ENCODE measurements around the gene ZNF677.
"Not testable (repeated sequence)": the region's sequence is repeated elsewhere in the genome, so short reads cannot be mapped to it uniquely, and the experiment has no call there.

ZNF677 gene

DNA sequence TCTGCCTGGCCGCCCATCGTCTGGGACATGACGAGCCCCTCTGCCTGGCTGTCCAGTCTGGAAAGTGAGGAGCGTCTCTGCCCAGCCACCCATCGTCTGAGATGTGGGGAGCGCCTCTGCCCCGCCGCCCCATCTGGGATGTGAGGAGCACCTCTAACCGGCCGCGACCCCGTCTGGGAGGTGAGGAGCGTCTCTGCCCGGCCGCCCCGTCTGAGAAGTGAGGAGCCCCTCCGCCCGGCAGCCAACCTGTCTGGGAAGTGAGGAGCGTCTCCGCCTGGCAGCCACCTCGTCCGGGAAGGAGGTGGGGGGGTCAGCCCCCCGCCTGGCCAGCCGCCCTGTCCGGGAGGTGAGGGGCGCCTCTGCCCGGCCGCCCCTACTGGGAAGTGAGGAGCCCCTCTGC lies 32.0 kb downstream of the ZNF677 start:
- not testable (repeated sequence) for H3K27ac Mint-ChIP-seq, H3K27me3 Mint-ChIP-seq, H3K4me1 Mint-ChIP-seq, H3K4me3 Mint-ChIP-seq
- Mint-ChIP-seq H3K9me3 (peaks cover 34% of the 10 kb centered on the region), H3K36me3 (peaks cover 27% of the 10 kb centered on the region)

DNA sequence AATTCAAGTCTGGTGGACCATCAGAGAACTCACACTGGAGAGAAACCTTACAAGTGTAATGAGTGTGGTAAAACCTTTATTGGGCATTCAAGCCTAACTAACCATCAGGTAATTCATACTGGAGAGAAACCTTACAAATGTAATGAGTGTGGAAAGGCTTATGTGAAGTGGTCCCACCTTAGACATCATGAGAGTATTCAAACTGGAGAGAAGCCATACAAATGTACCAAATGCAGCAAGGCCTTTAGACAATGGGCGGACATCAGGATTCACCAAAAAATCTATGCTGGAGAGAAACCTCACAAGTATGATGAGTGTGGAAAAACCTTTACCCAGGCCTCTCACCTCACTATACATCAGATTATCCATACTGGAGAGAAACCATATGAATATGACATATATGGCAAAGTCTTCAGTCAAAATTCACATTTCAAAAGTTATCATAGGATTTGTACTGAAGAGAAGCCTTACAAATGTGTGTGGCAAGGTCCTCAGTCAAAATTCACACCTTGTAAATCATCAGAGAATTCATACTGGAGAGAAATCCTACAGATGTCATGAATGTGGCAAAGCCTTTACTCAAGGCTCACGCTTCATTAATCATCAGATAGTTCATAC lies 41.9 kb downstream of the ZNF677 start:
- Mint-ChIP-seq H3K9me3 (peaks cover 11% of the 10 kb centered on the region), H3K27me3 (no peaks in the 10 kb centered on the region), H3K27ac (no peak overlapping the region), H3K4me1 (no peaks in the 10 kb centered on the region), H3K4me3 (no peak overlapping the region), H3K36me3 (peaks cover 59% of the 10 kb centered on the region)

DNA sequence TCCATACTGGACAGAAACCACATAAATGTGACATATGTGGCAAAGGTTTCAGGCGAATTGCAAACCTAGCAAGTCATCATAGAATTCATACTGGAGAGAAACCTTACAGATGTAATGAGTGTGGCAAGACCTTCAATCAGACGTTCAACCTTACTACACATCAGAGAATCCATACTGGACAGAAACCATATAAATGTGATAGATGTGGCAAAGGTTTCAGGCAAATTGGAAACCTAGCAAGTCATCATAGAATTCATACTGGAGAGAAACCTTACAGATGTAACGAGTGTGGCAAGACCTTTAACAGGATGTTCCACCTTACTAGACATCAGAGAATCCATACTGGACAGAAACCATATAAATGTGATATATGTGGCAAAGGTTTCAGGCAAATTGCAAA lies 43.1 kb downstream of the ZNF677 start:
- H3K4me1 Mint-ChIP-seq, H3K4me3 Mint-ChIP-seq, H3K27me3 Mint-ChIP-seq, H3K27ac Mint-ChIP-seq: not testable (repeated sequence)
- H3K9me3 Mint-ChIP-seq = peaks cover 19% of the 10 kb centered on the region
- H3K36me3 Mint-ChIP-seq = peaks cover 68% of the 10 kb centered on the region

DNA sequence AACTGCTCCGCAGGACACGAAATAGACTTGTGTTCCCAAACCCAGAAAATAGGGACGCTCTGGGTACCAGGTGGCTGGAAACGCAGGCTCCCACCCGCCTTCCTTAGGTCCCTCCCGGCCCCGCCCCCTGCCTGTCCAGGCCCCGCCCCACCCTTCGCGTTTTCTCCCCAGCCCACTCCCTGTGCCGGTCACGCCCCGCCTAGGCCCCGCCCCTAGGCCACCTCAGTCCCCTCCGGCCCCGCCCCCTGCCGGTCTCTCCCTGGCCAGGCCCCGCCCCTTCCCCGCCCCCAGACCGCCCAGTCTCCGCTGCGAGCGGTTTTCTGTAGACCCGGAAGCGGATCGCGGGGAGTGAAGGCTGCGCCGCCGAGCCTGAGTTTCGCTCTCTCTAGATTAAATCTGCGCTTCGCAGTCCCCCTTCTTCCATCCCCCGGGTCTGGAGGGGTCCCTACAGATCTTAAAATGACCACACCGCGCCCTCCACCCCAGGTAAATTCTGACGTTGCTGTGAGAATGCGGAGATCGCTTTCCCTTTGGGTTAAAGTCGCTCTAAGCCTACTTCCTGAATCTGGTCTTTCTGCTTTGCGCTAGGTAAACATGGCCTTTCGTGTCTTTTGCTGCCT lies 57.8 kb downstream of the ZNF677 start:
- peaks cover 27% of the 10 kb centered on the region for H3K36me3 Mint-ChIP-seq
- no peaks in the 10 kb centered on the region for H3K27me3 Mint-ChIP-seq
- peaks cover 5% of the 10 kb centered on the region for H3K9me3 Mint-ChIP-seq
- peak overlapping the region; percentile 96 for H3K27ac Mint-ChIP-seq
- peaks cover 38% of the 10 kb centered on the region for H3K4me1 Mint-ChIP-seq
- peak overlapping the region; percentile 97 for H3K4me3 Mint-ChIP-seq

DNA sequence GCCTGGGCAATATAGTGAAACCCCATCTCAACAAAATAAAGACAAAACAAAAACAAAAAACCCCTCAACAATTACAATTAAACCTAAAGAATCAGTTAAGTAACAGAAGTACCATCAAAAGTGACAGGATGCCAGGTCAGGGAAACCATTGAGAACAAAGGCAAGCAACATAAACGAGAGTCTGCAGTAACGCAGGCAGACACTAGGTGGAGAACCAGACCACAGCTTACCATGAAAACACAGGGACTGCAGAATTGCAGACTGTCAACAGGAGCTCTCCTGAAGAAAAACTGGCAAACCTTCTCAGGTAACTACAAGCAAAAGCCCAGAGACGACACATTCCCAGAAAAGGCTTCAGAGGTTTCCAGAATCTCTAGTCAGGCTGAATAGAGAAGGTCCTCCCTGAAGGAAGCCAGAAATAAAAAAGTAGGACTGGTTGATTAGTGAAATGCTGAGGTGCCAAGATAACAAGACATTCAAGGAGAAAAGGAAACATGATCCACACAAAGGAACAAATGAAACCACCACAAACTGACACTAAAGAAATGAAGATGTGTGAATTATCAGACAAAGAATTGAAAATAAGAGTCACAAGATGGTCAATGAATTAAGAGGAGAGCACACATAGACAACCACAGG lies 59.3 kb downstream of the ZNF677 start:
- H3K27me3 Mint-ChIP-seq = no peaks in the 10 kb centered on the region
- no peak overlapping the region for H3K27ac Mint-ChIP-seq
- H3K4me3 Mint-ChIP-seq = peak overlapping the region; percentile 37
- peaks cover 38% of the 10 kb centered on the region for H3K4me1 Mint-ChIP-seq
- H3K36me3 Mint-ChIP-seq = peaks cover 25% of the 10 kb centered on the region
- H3K9me3 Mint-ChIP-seq = no peaks in the 10 kb centered on the region

DNA sequence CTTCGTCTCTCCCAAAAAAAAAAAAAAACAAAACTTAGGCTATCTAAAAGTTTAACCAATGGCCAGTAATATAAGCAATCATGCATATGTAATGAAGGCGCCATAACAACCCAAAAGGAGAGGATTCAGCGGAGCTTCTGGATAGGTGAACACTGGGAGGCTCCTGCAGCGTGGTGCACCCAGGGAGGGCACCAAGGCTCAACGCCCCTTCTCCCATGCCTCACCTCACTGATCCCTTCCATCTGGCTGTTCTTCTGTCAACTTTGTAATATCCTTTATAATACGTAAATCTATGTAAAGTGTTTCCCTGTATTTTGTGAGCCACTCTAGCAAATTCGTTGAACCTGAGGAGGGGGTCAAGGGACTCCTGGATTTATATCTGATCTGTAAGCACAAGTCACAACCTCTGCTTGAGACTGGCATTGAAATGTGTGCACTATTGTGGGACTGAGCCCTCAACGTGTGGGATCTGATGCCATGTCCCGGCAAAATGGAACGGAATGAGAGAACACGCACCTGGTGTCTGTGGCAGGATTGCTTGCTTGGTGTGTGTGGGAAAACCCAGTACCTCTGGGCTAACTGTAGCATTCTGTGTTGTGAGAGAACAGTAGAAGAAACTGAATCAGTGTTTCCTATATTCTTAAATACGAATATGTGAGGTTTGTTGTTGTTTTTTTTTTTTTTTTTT lies 61.0 kb downstream of the ZNF677 start:
- Mint-ChIP-seq H3K36me3 (peaks cover 23% of the 10 kb centered on the region), H3K27ac (no peak overlapping the region), H3K27me3 (no peaks in the 10 kb centered on the region), H3K9me3 (no peaks in the 10 kb centered on the region), H3K4me1 (peaks cover 38% of the 10 kb centered on the region), H3K4me3 (peak overlapping the region; percentile 90)

DNA sequence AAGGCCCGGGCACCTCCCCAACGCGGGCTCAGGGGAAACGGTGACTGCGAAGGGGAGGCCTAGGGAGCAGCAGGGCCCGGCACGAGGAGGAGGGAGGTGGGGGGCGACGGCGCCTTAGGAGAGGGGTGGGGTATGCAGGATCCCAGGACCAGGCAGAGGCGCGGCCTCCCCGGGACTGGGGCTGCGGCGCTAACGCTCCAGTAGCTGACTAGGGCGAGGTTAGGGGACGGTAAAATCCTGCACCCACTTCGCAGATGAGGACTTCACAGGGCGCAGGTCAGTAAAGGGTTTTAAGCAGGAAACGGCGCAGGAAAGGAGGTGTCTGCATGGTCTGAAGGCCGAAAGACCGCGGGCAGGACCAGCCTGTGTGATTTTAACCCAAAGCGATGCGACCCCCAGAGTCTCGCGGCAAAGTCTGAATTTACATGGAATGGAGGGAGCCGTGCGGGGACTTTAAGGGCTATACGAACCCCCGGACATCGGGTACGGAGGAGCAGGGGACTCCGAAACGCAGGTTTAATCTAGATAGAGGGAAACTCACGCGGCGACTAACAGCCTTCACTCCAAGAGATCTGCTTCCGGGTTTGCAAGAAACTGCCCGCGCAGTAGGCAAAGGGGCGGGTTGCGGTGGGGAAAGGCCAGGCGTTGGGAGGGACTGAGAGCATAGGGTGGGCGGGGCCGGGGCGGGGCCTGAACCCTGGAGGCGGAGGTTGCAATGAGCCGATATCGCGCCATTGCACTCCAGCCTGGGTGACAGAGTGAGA lies 61.7 kb downstream of the ZNF677 start, which contains the start of gene ZNF665:
Gene ZNF665 (minus strand): TSS at position 588 of the 764 bp plus-strand sequence. CDS start 10,460 bp downstream, outside the sequence.
- Mint-ChIP-seq H3K36me3 (peaks cover 23% of the 10 kb centered on the region), H3K4me3 (peak within 1 kb of the TSS; percentile 90), H3K27ac (peak within 1 kb of the TSS; percentile 65), H3K4me1 (peaks cover 38% of the 10 kb centered on the region), H3K27me3 (no peaks in the 10 kb centered on the region), H3K9me3 (no peaks in the 10 kb centered on the region)

DNA sequence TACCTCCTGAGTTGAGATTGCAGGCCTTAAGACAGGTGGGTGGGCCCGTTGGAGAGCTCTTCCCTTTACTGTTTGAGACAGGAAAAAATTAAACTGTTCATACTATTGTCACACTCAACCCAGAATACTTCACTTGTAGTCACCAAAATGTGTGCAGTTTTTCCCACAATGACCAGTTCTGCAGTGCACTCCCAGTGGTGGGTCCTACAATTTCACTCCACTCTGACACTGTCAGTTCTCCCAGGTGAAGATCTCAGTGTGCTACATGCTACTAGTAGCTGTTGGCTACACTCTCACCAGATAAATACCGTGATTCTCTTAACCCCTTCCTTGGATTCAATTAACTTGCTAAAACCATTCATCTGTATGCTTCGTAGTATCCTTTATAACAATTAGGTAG lies 64.4 kb downstream of the ZNF677 start:
- peaks cover 26% of the 10 kb centered on the region for H3K36me3 Mint-ChIP-seq
- no peaks in the 10 kb centered on the region for H3K27me3 Mint-ChIP-seq
- H3K27ac Mint-ChIP-seq = no peak overlapping the region
- peaks cover 21% of the 10 kb centered on the region for H3K4me1 Mint-ChIP-seq
- peaks cover 4% of the 10 kb centered on the region for H3K9me3 Mint-ChIP-seq
- H3K4me3 Mint-ChIP-seq = no peak overlapping the region

DNA sequence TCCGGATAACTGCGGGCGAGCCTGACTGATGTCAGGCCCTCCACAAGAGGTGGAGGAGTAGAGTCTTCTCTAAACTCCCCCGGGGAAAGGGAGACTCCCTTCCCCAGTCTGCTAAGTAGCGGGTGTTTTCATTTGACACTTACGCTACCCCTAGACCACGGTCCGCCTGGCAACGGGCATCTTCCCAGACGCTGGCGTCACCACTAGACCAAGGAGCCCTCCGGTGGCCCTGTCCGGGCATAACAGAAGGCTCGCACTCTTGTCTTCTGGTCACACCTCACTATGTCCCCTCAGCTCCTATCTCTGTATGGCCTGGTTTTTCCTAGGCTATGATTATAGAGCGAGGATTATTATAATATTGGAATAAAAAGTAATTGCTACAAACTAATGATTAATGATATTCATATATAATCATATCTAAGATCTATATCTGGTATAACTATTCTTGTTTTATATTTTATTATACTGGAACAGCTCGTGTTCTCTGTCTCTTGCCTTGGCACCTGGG lies 64.9 kb downstream of the ZNF677 start:
- H3K4me3 Mint-ChIP-seq = not testable (repeated sequence)

More for the DNA sequence above, 64.9 kb downstream of the ZNF677 start:
- Mint-ChIP-seq H3K4me1 (peaks cover 18% of the 10 kb centered on the region), H3K36me3 (peaks cover 26% of the 10 kb centered on the region)
- H3K27ac Mint-ChIP-seq, H3K27me3 Mint-ChIP-seq, H3K9me3 Mint-ChIP-seq: not testable (repeated sequence)

All from activated naive CD4-positive, alpha-beta T cell treated with anti-CD3 and anti-CD28 coated beads, Interleukin-2, amount 50 U/mL, for 24 hours (primary cell).